GM23248 (cell line): ENCODE data around the gene ZBTB8OS.

ENCODE experiments used
- EZH2 ChIP-seq: fragments of 200-600 bp; sonication (generic); IDR thresholded peaks from 2 replicates; pipeline ENCODE4 v1.6.1; 2018; ENCODE audit warnings: antibody characterized with exemption, mild to moderate bottlenecking; ENCODE audit not compliant: insufficient read depth, poor library complexity, severe bottlenecking
- EZH2phosphoT487 ChIP-seq: fragments of 200-600 bp; sonication (generic); IDR thresholded peaks from 2 replicates; pipeline ENCODE4 v1.6.1; 2018; ENCODE audit warnings: antibody characterized with exemption, moderate library complexity, mild to moderate bottlenecking, low read depth; ENCODE audit not compliant: insufficient read depth

DNA sequence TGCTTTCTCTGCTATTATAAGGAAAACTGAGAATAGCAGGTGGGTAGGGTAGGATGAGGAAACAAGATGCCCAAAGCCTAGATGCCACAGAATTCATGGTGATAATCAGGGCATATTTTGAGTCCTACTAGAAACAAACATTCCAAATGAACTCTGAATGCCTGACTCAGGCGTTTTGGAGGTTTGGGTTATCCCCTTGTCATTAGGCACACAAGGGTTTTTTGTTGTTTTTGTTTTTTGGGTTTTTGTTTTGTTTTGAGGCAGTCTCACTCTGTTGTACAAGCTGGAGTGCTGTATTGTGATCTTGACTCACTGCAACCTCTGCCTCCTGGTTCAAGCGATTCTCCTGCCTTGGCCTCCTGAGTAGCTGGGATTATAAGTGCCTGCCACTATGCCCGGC, 33.0 kb upstream of the ZBTB8OS start:
- no peak for TF ChIP-seq EZH2
- TF ChIP-seq EZH2phosphoT487: no peak
